Nasal cavity respiratory epithelium epithelial cell of viscerocranial mucosa (primary cell): ENCODE results near the gene ESX1. TPM values are rescaled to one million over a fixed set of nuclear protein-coding genes. Genes with fewer than 3 reads are reported as not detected.

Experiments used
- total RNA-seq: library from RNA; depleted of rRNA; stranded (reverse); fragments of >200 nt; gene quantifications from 2 replicates; pipeline ENCODE4 v1.2.3, GENCODE V29; 2014

ESX1 gene
- not detected in 2 replicates for total RNA-seq

GRCh38 chrX:104254442-104255115 is at the start of gene ESX1:
Gene ESX1 (minus strand): TSS chrX:104254933. CDS start chrX:104254849, 84 bp downstream.

Other genes starting within 250 kb of the ESX1 start
- not detected in 2 replicates for gene H2BW1, start 241.2 kb downstream of the ESX1 start, total RNA-seq
- gene H2BW2, start 215.0 kb downstream of the ESX1 start, total RNA-seq, result not detected in 2 replicates
- 0.68 and 1.9 TPM in 2 replicates for gene TMSB15C, start 178.7 kb downstream of the ESX1 start, total RNA-seq
- not detected in 2 replicates for gene ZCCHC18, start 142.4 kb downstream of the ESX1 start, total RNA-seq
- gene SLC25A53, start 97.9 kb downstream of the ESX1 start, total RNA-seq, result 3.4 and 11.4 TPM in 2 replicates
- 33.8 and 38.3 TPM in 2 replicates for gene FAM199X, start 88.5 kb downstream of the ESX1 start, total RNA-seq